BJ (cell line): ENCODE measurements around the gene CABP1. TPM values are rescaled to one million over a fixed set of nuclear protein-coding genes. Genes with fewer than 3 reads are reported as not detected.

Experiments used
- CTCF ChIA-PET: fragments of 350-600 bp; formaldehyde crosslinking; extraction: SDS; loops from one replicate; lab custom pipeline; 2021; ENCODE audit warnings: antibody characterized with exemption, inconsistent platforms; lab: Yijun Ruan, JAX
- POLR2A ChIA-PET: fragments of 300-600 bp; sonication (Branson Sonifier 250); formaldehyde crosslinking; extraction: SDS; loops from one replicate; lab custom pipeline; 2021; ENCODE audit warnings: antibody characterized with exemption; lab: Charles Lee
- DNase-seq: peaks from one replicate; pipeline ENCODE4 v3.0.0-alpha.2; 2011; ENCODE audit warnings: low read depth
- H3K27me3 ChIP-seq: 2 replicates; pipeline ENCODE4 v1.6.0; 2011; ENCODE audit warnings: low read length; ENCODE audit not compliant: control insufficient read depth, insufficient read depth
- H3K36me3 ChIP-seq: 2 replicates; pipeline ENCODE4 v1.5.1; 2011; ENCODE audit warnings: low read length; ENCODE audit not compliant: control insufficient read depth, insufficient read depth
- H3K4me3 ChIP-seq: 2 replicates; pipeline ENCODE4 v1.5.1; 2011; ENCODE audit warnings: low read depth, mild to moderate bottlenecking, control low read depth, low read length
- CTCF ChIP-seq: IDR thresholded peaks from 2 replicates; pipeline ENCODE4 v1.5.1; 2011; ENCODE audit warnings: low read depth, mild to moderate bottlenecking, control low read depth, inconsistent platforms, low read length, moderate library complexity; ENCODE audit not compliant: insufficient read depth
- polyA plus RNA-seq: library from polyadenylated mRNA; depleted of rRNA; stranded (reverse); fragments of >200 nt; gene quantifications from 2 replicates; pipeline ENCODE4 v1.2.3, GENCODE V29; 2011

Gene CABP1
- polyA plus RNA-seq, 1 experiment, result not detected

- H3K4me3 ChIP-seq, result peak overlapping the region; percentile 79
- ChIA-PET POLR2A (no interaction called here), CTCF (interaction anchor here (1.1 to 2.5 kb wide), 3 partner anchors 18 to 41 kb away, joined by 3 to 8 read pairs (median 5); partner anchors contain the start of gene UNC119B)
- TF ChIP-seq CTCF, result no peak
- no peaks in the 10 kb centered on the region for H3K36me3 ChIP-seq
- no peaks in the 10 kb centered on the region for H3K27me3 ChIP-seq
- DNase-seq, result no peak
Observed at GRCh38 chr12:120687578-120688289, 47.3 kb downstream of the CABP1 start.

- peak overlapping the region; percentile 79 for H3K4me3 ChIP-seq
- no peak for DNase-seq
- CTCF ChIA-PET, result interaction anchor here (1.1 to 2.5 kb wide), 2 partner anchors 23 to 42 kb away, joined by 5 to 8 read pairs; partner anchors contain the start of gene UNC119B
- H3K27me3 ChIP-seq, result no peaks in the 10 kb centered on the region
- no peaks in the 10 kb centered on the region for H3K36me3 ChIP-seq
- POLR2A ChIA-PET, result no interaction called here
- TF ChIP-seq CTCF, result no peak
Observed at GRCh38 chr12:120688527-120689071, 48.2 kb downstream of the CABP1 start.

GRCh38 chr12:120689397-120690082, 49.1 kb downstream of the CABP1 start:
- ChIA-PET CTCF (interaction anchor here (0.6 to 2.5 kb wide), 3 partner anchors 22 to 43 kb away, joined by 5 to 8 read pairs (median 5); partner anchors contain the start of gene UNC119B), POLR2A (no interaction called here)
- no peak for TF ChIP-seq CTCF
- no peak for DNase-seq
- Histone ChIP-seq H3K4me3 (no peak overlapping the region), H3K36me3 (no peaks in the 10 kb centered on the region; the same call in none of the 2 replicates), H3K27me3 (no peaks in the 10 kb centered on the region)

- CTCF ChIA-PET, result interaction anchor here (0.6 kb wide), 1 partner anchor 40 kb away, joined by 5 read pairs; no protein-coding TSS in a partner anchor
- POLR2A ChIA-PET, result no interaction called here
- Histone ChIP-seq H3K27me3 (no peaks in the 10 kb centered on the region), H3K36me3 (peaks cover 3% of the 10 kb centered on the region), H3K4me3 (no peak overlapping the region)
- no peak for TF ChIP-seq CTCF
- no peak for DNase-seq
Observed at GRCh38 chr12:120690083-120690450, 49.6 kb downstream of the CABP1 start.

GRCh38 chr12:120690978-120691377, 50.6 kb downstream of the CABP1 start:
- peaks cover 6% of the 10 kb centered on the region for H3K36me3 ChIP-seq
- no peak for TF ChIP-seq CTCF
- ChIA-PET POLR2A (no interaction called here), CTCF (interaction anchor here (1.3 kb wide), 1 partner anchor 42 kb away, joined by 3 read pairs; no protein-coding TSS in a partner anchor)
- H3K4me3 ChIP-seq, result no peak overlapping the region
- no peak for DNase-seq
- no peaks in the 10 kb centered on the region for H3K27me3 ChIP-seq
